ENCODE measurements around the gene BANK1.

Gene BANK1

GRCh38 chr4:101835121-101835904 is 44.8 kb downstream of the BANK1 start:
- DNase-seq (no peak), ATAC-seq (replicated peaks) (no peak)
- no peaks in the 10 kb centered on the region for H3K4me1 Mint-ChIP-seq (ENCODE audit: low read depth in 2 of 2)
- H3K27me3 Mint-ChIP-seq: peaks cover 0 to 8% of the 10 kb centered on the region in 2 donors
- H3K36me3 Mint-ChIP-seq (ENCODE audit: insufficient read depth): no peaks in the 10 kb centered on the region
- H3K9me3 Mint-ChIP-seq: no peaks in the 10 kb centered on the region
- no peak overlapping the region for H3K4me3 Mint-ChIP-seq
- no peak overlapping the region for H3K27ac Mint-ChIP-seq

GRCh38 chr4:101843054-101843453 is 52.5 kb downstream of the BANK1 start:
- Mint-ChIP-seq H3K4me3 (no peak overlapping the region), H3K9me3 (peaks cover 0 to 4% of the 10 kb centered on the region in 2 donors), H3K27me3 (no peaks in the 10 kb centered on the region), H3K36me3 (ENCODE audit: insufficient read depth) (no peaks in the 10 kb centered on the region), H3K27ac (no peak overlapping the region), H3K4me1 (ENCODE audit: low read depth in 2 of 2) (no peaks in the 10 kb centered on the region)
- ATAC-seq (replicated peaks) (no peak), DNase-seq (no peak)

- no peaks in the 10 kb centered on the region for H3K27me3 Mint-ChIP-seq
- ATAC-seq (replicated peaks): no peak
- DNase-seq: no peak
- no peak overlapping the region for H3K4me3 Mint-ChIP-seq
- peaks cover 0 to 4% of the 10 kb centered on the region in 2 donors for H3K9me3 Mint-ChIP-seq
- H3K36me3 Mint-ChIP-seq (ENCODE audit: insufficient read depth): no peaks in the 10 kb centered on the region
- no peak overlapping the region for H3K27ac Mint-ChIP-seq
- H3K4me1 Mint-ChIP-seq (ENCODE audit: low read depth in 2 of 2): no peaks in the 10 kb centered on the region
These were observed 56.0 kb downstream of the BANK1 start for GRCh38 chr4:101846550-101846949.

- H3K36me3 Mint-ChIP-seq (ENCODE audit: insufficient read depth): no peaks in the 10 kb centered on the region
- ATAC-seq (replicated peaks) (no peak), DNase-seq (no peak)
- no peaks in the 10 kb centered on the region for H3K4me1 Mint-ChIP-seq (ENCODE audit: low read depth in 2 of 2)
- H3K27me3 Mint-ChIP-seq: no peaks in the 10 kb centered on the region
- peaks cover 0 to 4% of the 10 kb centered on the region in 2 donors for H3K9me3 Mint-ChIP-seq
- no peak overlapping the region for H3K27ac Mint-ChIP-seq
- H3K4me3 Mint-ChIP-seq: no peak overlapping the region
These were observed 60.2 kb downstream of the BANK1 start for GRCh38 chr4:101850698-101851097.

GRCh38 chr4:101851672-101852071 is 61.1 kb downstream of the BANK1 start:
- no peaks in the 10 kb centered on the region for H3K27me3 Mint-ChIP-seq
- no peak overlapping the region for H3K4me3 Mint-ChIP-seq
- no peak overlapping the region for H3K27ac Mint-ChIP-seq
- H3K9me3 Mint-ChIP-seq: peaks cover 0 to 4% of the 10 kb centered on the region in 2 donors
- H3K36me3 Mint-ChIP-seq (ENCODE audit: insufficient read depth): no peaks in the 10 kb centered on the region
- H3K4me1 Mint-ChIP-seq (ENCODE audit: low read depth in 2 of 2): no peaks in the 10 kb centered on the region
- DNase-seq (no peak), ATAC-seq (replicated peaks) (no peak)

GRCh38 chr4:101853028-101853427 is 62.5 kb downstream of the BANK1 start:
- ATAC-seq (replicated peaks) (no peak), DNase-seq (no peak)
- H3K27ac Mint-ChIP-seq: no peak overlapping the region
- no peak overlapping the region for H3K4me3 Mint-ChIP-seq
- no peaks in the 10 kb centered on the region for H3K9me3 Mint-ChIP-seq
- H3K27me3 Mint-ChIP-seq: peaks cover 0 to 5% of the 10 kb centered on the region in 2 donors
- H3K4me1 Mint-ChIP-seq (ENCODE audit: low read depth in 2 of 2): no peaks in the 10 kb centered on the region
- H3K36me3 Mint-ChIP-seq (ENCODE audit: insufficient read depth): no peaks in the 10 kb centered on the region

GRCh38 chr4:101853691-101854090 is 63.2 kb downstream of the BANK1 start:
- no peak for ATAC-seq (replicated peaks)
- DNase-seq: no peak
- Mint-ChIP-seq H3K9me3 (no peaks in the 10 kb centered on the region), H3K27ac (no peak overlapping the region), H3K4me1 (ENCODE audit: low read depth in 2 of 2) (no peaks in the 10 kb centered on the region), H3K27me3 (peaks cover 0 to 6% of the 10 kb centered on the region in 2 donors), H3K4me3 (no peak overlapping the region), H3K36me3 (ENCODE audit: insufficient read depth) (no peaks in the 10 kb centered on the region)

GRCh38 chr4:101855239-101855638 is 64.7 kb downstream of the BANK1 start:
- Mint-ChIP-seq H3K4me3 (no peak overlapping the region), H3K36me3 (ENCODE audit: insufficient read depth) (no peaks in the 10 kb centered on the region), H3K27ac (no peak overlapping the region), H3K9me3 (peaks cover 0 to 1% of the 10 kb centered on the region in 2 donors), H3K27me3 (peaks cover 0 to 6% of the 10 kb centered on the region in 2 donors), H3K4me1 (ENCODE audit: low read depth in 2 of 2) (no peaks in the 10 kb centered on the region)
- ATAC-seq (replicated peaks) (no peak), DNase-seq (no peak)

- Mint-ChIP-seq H3K4me1 (ENCODE audit: low read depth in 2 of 2) (no peaks in the 10 kb centered on the region), H3K9me3 (peaks cover 0 to 1% of the 10 kb centered on the region in 2 donors), H3K27me3 (peaks cover 0 to 6% of the 10 kb centered on the region in 2 donors), H3K36me3 (ENCODE audit: insufficient read depth) (no peaks in the 10 kb centered on the region), H3K4me3 (no peak overlapping the region), H3K27ac (no peak overlapping the region)
- ATAC-seq (replicated peaks): no peak
- DNase-seq: no peak
These were observed 65.6 kb downstream of the BANK1 start for GRCh38 chr4:101856149-101856548.

- Mint-ChIP-seq H3K4me1 (ENCODE audit: low read depth in 2 of 2) (no peaks in the 10 kb centered on the region), H3K36me3 (ENCODE audit: insufficient read depth) (no peaks in the 10 kb centered on the region), H3K9me3 (peaks cover 0 to 1% of the 10 kb centered on the region in 2 donors), H3K4me3 (no peak overlapping the region), H3K27ac (no peak overlapping the region), H3K27me3 (peaks cover 0 to 6% of the 10 kb centered on the region in 2 donors)
- ATAC-seq (replicated peaks) (no peak), DNase-seq (no peak)
These were observed 66.6 kb downstream of the BANK1 start for GRCh38 chr4:101857176-101857575.

- no peak for DNase-seq
- Mint-ChIP-seq H3K9me3 (peaks cover 0 to 1% of the 10 kb centered on the region in 2 donors), H3K27ac (no peak overlapping the region), H3K4me3 (no peak overlapping the region), H3K36me3 (ENCODE audit: insufficient read depth) (no peaks in the 10 kb centered on the region), H3K4me1 (ENCODE audit: low read depth in 2 of 2) (no peaks in the 10 kb centered on the region), H3K27me3 (peaks cover 0 to 6% of the 10 kb centered on the region in 2 donors)
- no peak for ATAC-seq (replicated peaks)
These were observed 68.1 kb downstream of the BANK1 start for GRCh38 chr4:101858641-101859040.

- ATAC-seq (replicated peaks) (no peak), DNase-seq (no peak)
- Mint-ChIP-seq H3K36me3 (ENCODE audit: insufficient read depth) (no peaks in the 10 kb centered on the region), H3K4me3 (no peak overlapping the region), H3K4me1 (ENCODE audit: low read depth in 2 of 2) (no peaks in the 10 kb centered on the region), H3K27ac (no peak overlapping the region), H3K27me3 (peaks cover 10 to 16% of the 10 kb centered on the region in 2 donors), H3K9me3 (peaks cover 0 to 1% of the 10 kb centered on the region in 2 donors)
These were observed 72.1 kb downstream of the BANK1 start for GRCh38 chr4:101862595-101862994.

GRCh38 chr4:101864660-101865059 is 74.1 kb downstream of the BANK1 start:
- no peak for ATAC-seq (replicated peaks)
- H3K9me3 Mint-ChIP-seq: peaks cover 0 to 1% of the 10 kb centered on the region in 2 donors
- H3K4me1 Mint-ChIP-seq (ENCODE audit: low read depth in 2 of 2): no peaks in the 10 kb centered on the region
- H3K27me3 Mint-ChIP-seq: peaks cover 10 to 11% of the 10 kb centered on the region in 2 donors
- no peak for DNase-seq
- H3K36me3 Mint-ChIP-seq (ENCODE audit: insufficient read depth): no peaks in the 10 kb centered on the region
- H3K27ac Mint-ChIP-seq: no peak overlapping the region
- no peak overlapping the region for H3K4me3 Mint-ChIP-seq

- H3K9me3 Mint-ChIP-seq: no peaks in the 10 kb centered on the region
- H3K4me3 Mint-ChIP-seq: no peak overlapping the region
- peaks cover 10 to 11% of the 10 kb centered on the region in 2 donors for H3K27me3 Mint-ChIP-seq
- DNase-seq: no peak
- no peaks in the 10 kb centered on the region for H3K36me3 Mint-ChIP-seq (ENCODE audit: insufficient read depth)
- no peak overlapping the region for H3K27ac Mint-ChIP-seq
- no peak for ATAC-seq (replicated peaks)
- no peaks in the 10 kb centered on the region for H3K4me1 Mint-ChIP-seq (ENCODE audit: low read depth in 2 of 2)
These were observed 75.1 kb downstream of the BANK1 start for GRCh38 chr4:101865501-101866062.
